Measurements from ENCODE around the gene DYNLT3. TPM values are rescaled to one million over a fixed set of nuclear protein-coding genes. Genes with fewer than 3 reads are reported as not detected.

The DYNLT3 gene
- polyA plus RNA-seq, 4 donors = 9.2 to 22.5 (median 14.6) TPM

GRCh38 chrX:37796805-37797204 is 50.6 kb downstream of the DYNLT3 start:
- Histone ChIP-seq H3K4me1 (ENCODE audit: control insufficient read depth in 3 of 3, insufficient read depth in 2 of 3, low read depth in 1 of 3, low read length in 2 of 3) (peaks cover 0 to 3% (median 0%) of the 10 kb centered on the region in 3 donors), H3K36me3 (ENCODE audit: control insufficient read depth in 3 of 3, insufficient read depth in 2 of 3, low read depth in 1 of 3, low read length in 3 of 3) (no peaks in the 10 kb centered on the region), H3K9me3 (ENCODE audit: control insufficient read depth in 2 of 2, insufficient read depth in 1 of 2, low read depth in 1 of 2, low read length in 1 of 2) (no peaks in the 10 kb centered on the region), H3K4me3 (ENCODE audit: low read depth in 1 of 3, low read length in 3 of 3) (no peak overlapping the region), H3K27ac (ENCODE audit: low read depth in 1 of 3, low read length in 2 of 3) (no peak overlapping the region), H3K27me3 (ENCODE audit: control insufficient read depth in 3 of 3, insufficient read depth in 3 of 3, low read length in 3 of 3) (no peaks in the 10 kb centered on the region)
- no peak for DNase-seq
- no peak for FAIRE-seq

DNA sequence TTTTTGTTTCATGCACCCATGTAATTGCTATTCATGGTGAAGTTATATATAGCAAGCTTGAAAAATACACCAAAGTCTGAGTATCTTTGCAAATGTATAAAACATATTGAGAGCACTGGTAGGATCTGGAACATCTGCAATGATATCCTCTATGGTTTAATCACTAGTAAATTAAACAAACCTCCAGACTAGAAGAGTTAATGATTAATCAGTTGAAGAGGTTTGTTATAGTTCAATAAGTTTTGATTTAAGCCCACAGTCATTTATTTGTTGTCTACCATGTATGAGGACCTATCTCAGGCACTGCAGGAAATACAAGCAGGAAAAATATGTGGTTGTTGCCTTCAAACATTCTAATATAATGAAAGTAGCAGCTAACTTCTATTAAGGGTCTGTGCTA is 51.1 kb downstream of the DYNLT3 start:
- Histone ChIP-seq H3K36me3 (ENCODE audit: control insufficient read depth in 3 of 3, insufficient read depth in 2 of 3, low read depth in 1 of 3, low read length in 3 of 3) (no peaks in the 10 kb centered on the region), H3K4me3 (ENCODE audit: low read depth in 1 of 3, low read length in 3 of 3) (no peak overlapping the region), H3K4me1 (ENCODE audit: control insufficient read depth in 3 of 3, insufficient read depth in 2 of 3, low read depth in 1 of 3, low read length in 2 of 3) (peaks cover 0 to 3% (median 0%) of the 10 kb centered on the region in 3 donors), H3K27me3 (ENCODE audit: control insufficient read depth in 3 of 3, insufficient read depth in 3 of 3, low read length in 3 of 3) (no peaks in the 10 kb centered on the region), H3K9me3 (ENCODE audit: control insufficient read depth in 2 of 2, insufficient read depth in 1 of 2, low read depth in 1 of 2, low read length in 1 of 2) (no peaks in the 10 kb centered on the region), H3K27ac (ENCODE audit: low read depth in 1 of 3, low read length in 2 of 3) (no peak overlapping the region)
- no peak for DNase-seq
- FAIRE-seq = no peak

Other genes starting within 250 kb of the DYNLT3 start
- 10 to 100 TPM in 1 of 4 donors, 1 to 10 TPM in 3; 8.7 to 11.0 (median 9.4) TPM for gene XK, start 161.8 kb downstream of the DYNLT3 start, polyA plus RNA-seq
- 10 to 100 TPM in 2 of 4 donors, 1 to 10 TPM in 2; 2.2 to 14.2 (median 7.4) TPM for gene CYBB, start 67.5 kb downstream of the DYNLT3 start, polyA plus RNA-seq
- gene SYTL5, start 159.0 kb upstream of the DYNLT3 start, polyA plus RNA-seq = 1 to 10 TPM in 3 of 4 donors, under 1 TPM in 1; 0.76 to 4.9 (median 3.5) TPM